GM19023 (cell line): ENCODE measurements around the gene DLG2.

Source experiments
- ATAC-seq: cut with Tn5 transposase; IDR thresholded peaks from one replicate; pipeline ENCODE4 v1.9.1; 2021; ENCODE audit warnings: mild to moderate bottlenecking, moderate library complexity; ENCODE audit not compliant: unreplicated experiment

DLG2 gene

DNA sequence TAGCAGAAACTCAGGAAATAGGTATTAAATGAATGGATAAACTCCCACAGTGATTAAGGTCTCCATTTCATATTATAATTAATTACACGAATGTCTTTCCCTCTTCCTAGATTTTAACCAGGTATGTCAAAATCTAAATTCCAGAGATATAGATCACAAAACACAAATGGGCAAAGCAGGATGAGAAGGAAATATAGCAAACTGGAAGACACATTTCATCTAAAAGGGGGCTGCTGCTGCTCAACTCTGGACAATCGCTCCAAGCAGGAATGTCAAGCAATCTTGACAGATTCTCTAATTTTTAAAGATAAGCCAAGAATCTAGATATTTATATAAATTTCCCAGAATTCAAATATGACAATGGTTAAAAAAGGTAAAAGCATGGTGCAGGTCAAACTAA is 1786.8 kb downstream of the DLG2 start:
- no peak for ATAC-seq

DNA sequence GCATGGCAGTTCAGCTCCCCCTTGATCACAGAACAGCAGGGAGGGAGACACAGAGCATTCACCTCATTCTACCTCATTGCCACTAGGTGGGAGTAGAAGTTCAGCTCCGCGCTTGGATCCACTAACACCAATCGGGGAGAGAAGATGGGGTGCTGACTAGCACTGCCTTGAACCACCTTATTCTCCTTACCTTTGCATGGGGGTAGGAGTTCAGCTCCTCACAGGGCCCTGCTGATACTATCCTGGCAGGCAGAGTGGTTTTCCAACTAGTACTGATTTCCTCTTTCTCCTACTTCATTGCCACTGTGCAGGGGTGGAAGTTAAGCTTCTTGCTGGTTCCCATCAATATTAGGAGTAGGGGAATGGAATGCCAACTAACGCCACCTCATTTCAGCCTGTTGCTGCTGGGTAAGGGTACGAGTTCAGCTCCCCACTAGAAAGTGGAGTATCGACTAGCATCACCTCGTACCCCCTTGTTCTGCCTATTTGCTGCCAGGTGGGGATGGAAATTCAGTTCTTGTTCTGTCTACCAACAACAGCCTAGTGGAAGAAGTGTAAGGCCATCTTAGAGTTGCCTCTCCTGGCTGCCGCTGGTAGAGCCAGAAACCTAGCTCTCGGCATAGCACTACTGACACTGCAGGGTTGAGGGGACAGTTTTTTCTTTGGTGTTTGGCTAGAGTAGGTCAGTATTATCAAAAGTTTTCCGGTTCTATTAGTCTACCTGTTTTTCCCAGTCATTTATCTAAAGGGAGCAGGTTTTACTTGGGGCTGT is 1790.1 kb downstream of the DLG2 start:
- ATAC-seq = peak; percentile 87

DNA sequence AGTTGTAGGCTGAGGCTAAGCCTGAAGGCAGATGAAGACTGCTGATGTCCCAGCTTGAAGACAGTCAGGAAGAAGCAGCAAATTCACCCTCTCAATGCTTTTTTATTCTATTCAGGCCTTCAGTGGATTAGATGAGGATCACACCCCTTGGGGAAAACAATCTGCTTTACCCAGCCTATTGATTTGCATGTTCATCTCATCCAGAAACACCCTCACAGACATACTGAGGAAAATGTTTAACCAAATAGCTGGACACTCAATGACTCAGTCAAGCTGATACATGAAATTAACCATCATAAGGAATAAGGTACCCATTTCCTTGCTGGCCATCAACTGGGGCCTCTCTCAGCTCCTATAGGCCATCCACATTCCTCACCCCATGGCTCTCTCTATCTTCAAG is 1791.1 kb downstream of the DLG2 start:
- no peak for ATAC-seq

DNA sequence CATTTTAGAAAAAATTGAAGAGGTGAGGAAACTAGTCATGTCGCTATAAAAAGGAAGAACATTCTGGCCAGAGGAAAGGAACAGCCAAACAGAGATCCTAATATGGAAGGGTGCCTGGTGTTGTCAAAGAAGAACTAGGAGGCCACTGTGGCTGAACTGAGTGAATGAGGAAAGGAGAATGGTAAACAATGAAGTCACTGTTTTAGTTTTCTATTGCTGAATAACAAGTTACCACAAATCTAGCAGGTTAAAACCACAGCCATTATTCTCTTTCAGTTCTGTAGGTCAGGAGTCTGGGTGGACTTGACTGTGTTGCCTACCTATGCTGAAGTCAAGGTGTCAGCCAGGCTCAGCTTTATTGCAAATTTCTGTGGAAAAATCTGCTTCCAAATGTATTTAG is 1791.7 kb downstream of the DLG2 start:
- ATAC-seq = peak; percentile 67

DNA sequence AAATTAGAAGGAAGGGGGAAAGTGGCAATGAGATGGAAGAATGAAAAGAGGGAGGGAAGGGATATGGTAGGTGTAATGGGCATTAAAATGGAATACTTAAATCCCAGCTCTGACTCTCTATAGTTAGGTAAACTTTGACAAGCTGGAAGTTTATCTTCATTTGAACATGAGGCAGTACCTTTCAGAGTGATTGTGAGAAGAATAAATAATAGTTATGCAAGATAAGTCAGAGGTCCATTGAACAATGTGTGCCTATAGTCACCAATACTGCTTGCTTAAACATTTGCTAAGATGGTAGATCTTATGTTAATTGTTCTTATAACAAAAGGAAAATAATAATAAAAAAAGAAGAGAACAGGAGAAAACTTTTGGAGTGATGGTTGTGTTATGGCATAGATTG is 1795.2 kb downstream of the DLG2 start:
- no peak for ATAC-seq

DNA sequence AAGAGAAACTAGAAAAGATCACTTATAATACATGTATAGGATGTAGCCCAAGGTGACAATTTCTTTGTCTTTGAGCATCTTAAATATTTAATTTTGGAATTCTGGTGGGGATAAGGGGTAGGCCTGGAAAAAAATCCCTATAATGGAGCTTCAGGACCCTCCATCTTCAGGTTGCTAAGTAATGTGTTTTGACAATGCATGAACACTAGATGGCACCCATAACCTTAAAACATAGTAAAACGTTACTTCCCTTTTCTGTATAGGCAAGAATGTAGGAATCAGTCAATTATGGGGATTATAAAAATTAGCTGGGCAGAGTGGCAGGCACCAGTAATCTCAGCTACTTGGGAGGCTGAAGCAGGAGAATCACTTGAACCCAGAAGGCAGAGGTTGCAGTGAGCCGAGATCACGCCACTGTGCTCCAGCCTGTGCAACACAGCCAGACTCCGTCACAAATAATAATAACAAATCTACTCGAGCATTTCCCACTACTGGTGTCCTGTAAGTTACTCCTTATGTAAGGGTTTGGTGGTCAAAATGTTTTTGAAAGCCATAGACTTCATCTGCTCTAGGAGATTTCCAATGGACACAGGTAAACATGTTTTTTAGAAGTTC is 1799.1 kb downstream of the DLG2 start:
- ATAC-seq = peak; percentile 65

DNA sequence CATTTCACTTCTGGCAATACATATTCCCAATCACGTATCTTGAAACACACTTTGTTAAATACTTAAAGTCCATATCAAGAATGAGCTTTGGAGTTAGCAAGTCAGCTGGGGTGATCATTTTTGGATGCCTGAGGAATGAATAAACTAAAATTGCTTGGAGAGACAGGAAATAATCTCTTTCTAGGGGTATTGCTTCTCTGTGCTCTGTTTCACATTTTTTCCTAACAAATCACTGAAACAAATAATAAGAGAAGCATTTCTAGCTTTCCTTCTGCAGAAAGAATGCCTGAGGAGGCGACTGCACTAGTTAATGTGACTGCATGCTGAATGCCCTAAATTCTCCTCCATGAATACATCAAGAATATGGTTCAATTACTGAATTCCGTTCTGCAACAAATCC is 1799.6 kb downstream of the DLG2 start:
- ATAC-seq = no peak

DNA sequence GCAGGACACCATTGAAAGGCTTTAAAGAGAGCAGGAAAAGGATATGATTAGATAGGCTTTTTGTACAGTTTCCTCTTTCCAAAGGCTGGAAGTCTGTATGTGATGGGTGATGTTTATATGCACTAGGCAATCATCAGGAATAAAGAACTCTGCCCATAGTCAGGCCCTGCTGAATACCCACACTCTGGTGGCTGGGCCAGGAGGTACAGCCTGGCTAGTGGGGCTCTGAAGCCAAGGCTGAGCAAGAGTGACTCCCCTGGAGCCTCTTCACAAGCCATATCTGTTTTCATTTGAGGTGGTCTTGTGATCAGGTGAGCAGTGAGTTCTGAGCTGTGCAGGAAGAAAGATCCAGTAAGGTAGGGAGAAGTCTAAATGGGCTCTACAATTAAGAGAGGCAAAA is 1801.1 kb downstream of the DLG2 start:
- ATAC-seq = no peak

DNA sequence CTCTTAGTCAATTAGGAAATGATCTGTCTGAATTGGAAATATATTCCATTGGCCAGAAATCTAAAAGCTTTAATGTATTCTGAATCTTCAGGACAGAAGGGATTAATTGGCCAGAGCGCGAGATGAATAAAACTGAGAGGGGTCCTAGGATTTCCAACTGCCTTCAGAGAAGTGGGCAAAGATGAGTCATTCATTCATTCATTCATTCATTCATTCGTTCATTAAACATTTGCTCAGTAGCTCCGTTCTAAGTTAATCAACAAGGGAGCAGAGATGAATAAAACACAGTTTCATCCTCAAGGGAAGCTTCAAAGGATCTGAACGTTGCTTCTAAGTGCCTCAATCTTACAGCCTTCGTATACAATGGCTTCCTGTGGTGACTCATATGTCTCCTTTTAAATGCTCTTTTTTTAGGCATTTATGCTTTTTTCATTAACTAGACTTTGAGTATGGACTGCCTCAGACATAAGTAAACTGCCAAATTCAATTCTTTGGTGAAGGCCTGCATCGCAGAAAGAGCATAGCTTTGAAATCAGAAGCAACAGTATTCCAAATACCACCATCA is 1803.6 kb downstream of the DLG2 start:
- ATAC-seq = no peak

DNA sequence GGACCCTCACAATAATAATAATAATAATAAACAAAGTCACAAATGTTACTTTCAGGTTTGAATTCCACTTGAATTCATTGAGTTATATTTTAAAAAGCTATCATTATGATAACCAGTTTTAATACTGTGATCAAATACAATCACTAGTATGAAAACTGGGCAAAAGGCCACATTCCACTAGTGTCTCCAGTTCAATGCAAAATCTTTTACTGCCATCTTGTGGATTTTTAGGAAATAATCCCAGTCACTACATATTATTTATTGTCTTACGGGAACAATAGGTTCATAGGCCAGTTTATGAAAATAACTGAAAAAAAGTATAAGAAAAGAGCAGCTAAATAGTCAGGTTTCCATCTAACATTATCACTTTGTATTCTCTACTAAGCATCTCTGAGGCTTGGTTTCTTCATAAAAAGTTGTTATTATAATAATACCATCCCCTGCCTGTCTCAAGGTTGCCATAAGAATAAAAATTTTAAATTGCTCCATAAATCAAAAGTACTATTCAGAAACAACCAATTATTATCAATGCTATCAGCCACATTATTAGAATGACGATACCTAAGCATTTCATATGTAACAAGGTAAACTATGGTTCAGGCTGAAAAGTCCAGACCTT is 1807.1 kb downstream of the DLG2 start:
- no peak for ATAC-seq

DNA sequence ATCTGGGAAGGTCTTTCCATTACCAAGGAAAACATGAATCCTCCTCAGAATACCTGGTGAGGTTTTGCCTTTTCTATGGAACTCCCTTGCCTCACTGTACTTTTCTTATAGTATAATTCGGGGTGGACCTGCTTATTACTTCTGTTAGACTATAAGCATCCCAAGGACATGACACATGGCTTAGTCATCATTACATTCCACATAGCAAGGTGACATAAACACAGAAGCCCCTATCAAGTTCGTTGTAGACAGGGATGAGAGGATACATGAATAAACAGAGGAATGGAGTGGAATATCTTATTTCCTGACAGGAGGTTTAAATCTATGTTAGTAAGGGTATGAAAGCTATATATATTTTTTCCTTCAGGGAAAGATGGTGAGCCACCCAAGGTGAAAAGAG is 1808.8 kb downstream of the DLG2 start:
- no peak for ATAC-seq

DNA sequence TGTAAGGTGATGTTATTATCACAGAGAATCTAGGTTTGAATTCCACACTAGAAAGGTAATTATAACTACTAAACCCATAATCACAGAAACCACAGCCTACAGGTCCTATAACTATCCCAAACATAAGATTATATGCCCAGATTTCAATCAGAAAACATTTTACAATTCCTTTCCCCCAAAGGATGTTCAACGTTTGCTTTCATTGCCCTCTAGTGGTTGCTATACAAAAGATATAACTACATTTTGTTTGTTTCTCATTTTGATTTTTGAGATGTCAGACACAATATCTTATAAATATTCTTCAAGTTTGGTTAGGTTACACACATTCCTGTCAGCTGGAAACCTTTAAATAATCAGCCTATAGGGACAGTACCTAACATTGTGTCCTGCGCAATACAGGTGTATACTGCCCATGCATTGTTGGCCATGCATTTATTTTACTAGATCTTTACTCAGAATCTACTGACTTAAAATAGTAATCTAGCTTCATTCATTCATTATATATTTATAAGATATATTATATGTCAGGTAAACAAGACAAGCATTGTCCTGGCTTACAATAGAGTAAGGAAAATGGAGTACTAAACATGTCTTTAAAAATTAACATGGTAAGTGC is 1810.5 kb downstream of the DLG2 start:
- ATAC-seq = no peak

DNA sequence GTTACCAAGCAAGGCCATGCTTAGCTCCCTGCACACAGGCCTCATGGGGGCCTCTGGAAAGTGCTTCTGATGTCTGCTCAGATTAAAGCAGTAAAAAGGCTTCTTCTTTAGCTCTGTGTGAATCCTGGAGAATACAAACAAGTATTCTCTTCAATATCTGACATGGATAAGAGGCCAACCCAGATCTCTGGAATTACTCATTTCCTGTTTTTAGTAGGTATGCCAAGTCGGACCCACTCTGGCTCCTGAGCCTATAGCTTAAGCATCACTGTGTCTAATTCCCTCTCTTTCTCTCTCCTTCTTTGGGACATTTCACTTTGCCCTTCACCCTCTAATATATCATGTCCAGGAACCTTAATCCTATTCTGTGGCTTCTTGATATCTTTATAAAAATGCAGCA is 1811.4 kb downstream of the DLG2 start:
- no peak for ATAC-seq

DNA sequence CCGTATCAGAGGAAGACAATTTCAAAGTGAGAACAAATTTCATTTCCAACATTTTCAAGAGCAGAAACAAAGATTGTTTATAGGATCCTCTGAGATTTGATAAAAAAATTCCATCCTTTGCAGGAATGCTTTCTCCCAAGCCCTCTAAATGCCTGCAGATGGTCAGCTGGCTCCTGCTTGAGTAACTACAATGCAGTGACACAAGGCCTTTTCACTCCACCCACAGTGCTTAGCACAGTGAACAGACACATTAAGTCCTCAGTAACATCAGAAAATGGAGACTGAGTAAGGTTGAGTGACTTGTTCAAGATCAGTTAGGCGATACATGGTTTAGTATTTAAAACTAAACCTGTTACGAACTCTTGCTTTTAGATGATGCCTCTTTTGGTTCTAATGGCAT is 1813.8 kb downstream of the DLG2 start:
- ATAC-seq = no peak

DNA sequence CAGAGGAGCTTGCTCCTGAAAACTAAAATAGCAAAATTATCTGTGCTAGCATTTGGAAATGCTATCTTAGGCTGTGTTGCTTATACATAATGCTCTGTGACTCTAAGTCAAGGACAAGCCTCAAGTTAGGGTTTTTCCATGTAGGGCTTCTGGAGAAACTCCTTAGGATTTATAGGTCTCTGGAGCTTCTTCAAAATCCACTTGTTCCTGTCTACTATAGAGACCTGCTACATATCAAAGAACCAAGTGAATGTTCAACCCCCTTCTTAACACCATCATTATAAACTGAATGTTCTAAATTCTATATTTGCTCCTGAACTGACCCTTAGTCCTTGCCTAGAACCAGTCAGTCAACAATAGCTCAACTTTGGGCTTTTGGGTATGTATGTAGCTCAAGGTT is 1817.9 kb downstream of the DLG2 start:
- no peak for ATAC-seq

DNA sequence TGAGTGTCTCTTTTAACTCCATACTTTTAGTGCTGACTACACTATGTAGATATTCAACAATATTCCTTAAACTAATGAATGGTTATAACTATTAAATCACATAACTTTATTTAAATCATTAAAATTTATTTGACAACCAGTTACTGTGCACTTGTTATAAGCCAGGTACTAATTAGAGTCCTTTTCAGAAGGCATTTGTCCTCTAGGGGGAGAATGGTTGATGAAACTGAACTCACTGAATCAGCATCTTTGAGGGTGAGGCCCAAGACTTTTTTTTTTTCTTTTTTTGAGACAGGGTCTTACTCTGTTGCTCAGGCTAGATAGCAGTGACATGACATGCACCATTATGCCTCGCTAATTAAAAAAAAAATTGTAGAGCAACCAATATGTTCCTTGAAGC is 1825.3 kb downstream of the DLG2 start:
- ATAC-seq = no peak

DNA sequence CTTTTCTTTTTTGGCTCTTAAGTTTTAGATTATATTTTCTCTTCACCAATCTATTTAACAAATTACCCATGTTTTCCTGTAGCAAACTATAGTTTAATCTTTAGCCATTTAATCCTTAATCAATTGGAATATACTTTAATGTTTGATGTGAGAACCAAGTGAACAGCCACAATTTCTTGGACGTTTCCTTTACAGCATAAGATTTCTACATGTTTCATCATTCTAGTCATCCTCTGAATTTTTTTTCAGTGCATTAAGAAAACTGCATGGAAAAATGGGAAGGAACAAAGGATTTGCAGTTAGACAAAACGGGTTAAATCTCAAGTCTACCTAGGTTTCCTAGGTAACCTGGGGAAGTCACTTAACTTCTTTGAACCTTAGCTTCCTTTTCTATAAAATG is 1833.8 kb downstream of the DLG2 start:
- no peak for ATAC-seq

DNA sequence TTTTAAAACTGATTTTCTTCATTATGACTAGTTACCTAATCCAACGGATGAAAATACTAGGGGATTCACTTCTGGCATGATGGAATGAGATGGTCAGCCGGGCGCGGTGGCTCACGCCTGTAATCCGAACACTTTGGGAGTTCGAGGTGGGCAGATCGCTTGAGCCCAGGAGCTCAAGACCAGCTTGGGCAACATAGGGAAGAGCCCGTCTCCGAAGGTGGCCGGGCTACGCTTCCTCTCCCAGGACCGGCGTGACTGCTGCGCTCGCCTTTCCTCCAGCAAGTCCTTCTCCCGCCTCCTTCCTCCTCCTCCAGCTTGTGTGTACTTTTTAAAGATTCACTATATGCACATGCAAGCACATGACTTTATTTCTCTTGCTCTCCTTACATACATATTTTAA is 1835.6 kb downstream of the DLG2 start:
- ATAC-seq = no peak

DNA sequence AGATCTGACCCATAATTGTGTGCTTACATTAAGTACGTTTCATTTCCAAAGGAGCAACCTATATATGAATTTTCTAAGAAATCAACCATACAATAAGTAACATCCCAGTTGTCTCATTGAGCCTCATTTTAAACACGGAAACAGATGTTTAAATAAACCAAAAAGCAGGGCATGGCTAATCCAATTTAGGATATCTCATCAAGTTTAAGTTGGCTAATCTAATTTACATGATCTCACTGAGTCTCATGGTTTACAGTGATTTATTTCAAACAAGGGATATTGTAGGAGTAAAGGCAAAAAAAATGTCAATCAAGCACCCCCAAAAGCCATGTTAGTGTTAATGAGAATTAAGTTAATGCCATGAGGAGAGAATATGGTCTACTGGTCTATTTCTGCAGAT is 1841.2 kb downstream of the DLG2 start:
- no peak for ATAC-seq

DNA sequence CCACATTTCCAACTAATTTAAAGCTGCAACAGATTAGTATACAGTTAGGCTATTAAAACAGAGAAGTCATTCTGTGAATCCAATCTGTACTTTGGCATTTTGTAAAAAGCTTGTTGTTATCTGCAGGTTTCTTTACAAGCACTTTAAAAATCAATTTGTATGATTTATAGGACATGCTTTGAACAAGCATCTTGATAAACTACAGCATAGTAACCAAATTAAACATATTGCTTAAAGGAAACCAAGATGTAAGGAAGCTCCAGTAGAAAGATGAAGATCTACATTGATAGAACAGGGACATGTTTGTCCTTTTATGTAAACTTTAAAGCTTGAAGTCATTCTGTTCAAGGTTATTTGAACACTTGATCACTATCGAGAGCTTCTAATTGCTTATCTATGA is 1842.7 kb downstream of the DLG2 start:
- ATAC-seq = no peak

DNA sequence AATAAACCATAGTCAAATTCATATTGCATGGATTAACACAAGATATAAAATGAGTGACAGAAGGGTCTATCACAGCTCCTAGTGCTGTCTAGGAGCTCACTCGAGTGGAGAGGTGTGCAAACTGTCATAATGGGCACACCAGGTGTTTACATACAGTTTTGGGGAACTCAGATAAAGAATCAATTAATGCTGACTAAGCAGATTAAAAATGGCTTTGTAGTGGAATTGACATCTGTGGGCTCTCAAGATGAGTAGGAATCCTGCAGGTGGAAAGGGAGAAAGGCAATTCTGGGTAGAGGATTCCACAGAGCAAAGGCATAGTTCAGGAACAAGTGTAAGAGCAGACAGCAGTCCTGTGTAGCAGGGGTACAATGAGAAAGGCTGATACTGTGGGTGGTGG is 1844.8 kb downstream of the DLG2 start:
- no peak for ATAC-seq

DNA sequence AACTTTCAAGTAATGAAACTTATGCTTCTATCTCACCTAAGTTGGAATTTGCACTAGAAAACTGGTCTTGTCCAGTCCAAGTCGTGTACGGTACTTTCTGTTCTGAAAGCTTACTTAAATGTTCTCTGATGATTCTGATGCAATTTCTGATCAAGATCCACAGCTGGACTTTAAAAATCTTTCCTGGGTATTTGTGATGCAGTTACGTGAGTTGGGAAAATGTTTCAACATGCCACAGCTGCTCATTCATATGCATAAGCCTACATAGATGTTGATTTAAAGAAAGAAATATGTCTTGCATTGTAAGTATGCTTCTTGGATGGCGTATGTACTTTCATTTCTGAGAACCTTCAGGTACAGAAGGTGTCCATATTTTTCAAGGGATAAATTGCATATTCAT is 1847.3 kb downstream of the DLG2 start:
- ATAC-seq = no peak
